ENCODE results near the gene CCDC136.

Gene CCDC136

DNA sequence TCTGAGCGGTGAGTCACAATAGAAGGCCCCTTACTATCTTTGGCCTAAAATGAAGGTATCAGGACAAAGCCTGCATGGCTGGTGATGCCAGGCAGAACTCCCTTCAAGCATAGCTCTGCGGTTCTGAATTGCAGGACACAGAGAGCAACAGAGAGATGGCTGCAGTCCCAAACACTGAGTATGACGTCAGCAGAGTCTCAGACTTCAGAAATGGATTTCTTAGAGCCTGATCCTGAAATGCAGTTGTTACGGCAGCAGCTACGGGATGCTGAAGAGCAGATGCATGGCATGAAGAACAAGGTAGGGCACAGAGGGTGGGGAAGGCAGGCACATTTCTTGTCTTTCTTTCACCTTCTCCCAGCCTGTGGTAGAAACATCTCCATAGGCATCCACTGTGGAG, 13.5 kb downstream of the CCDC136 start:
- DNase-seq (ENCODE audit: low spot score): no peak

DNA sequence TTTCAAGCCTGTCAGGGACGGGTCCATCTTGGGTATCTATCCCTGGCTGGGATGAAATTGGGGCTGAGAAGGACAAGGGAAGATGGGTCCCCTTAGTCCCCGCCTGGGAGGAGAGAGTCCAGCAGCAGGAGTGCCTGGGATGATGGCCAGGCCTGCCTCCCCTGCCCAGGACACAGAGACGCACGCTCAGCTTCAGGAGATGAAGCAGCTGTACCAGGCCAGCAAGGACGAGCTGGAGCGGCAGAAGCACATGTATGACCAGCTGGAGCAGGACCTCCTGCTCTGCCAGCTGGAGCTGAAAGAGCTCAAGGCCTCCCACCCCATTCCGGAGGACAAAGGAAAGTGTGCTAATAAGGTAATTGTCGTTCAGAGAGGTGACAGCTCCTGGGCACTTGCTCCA, 15.4 kb downstream of the CCDC136 start:
- no peak for DNase-seq (ENCODE audit: low spot score)

DNA sequence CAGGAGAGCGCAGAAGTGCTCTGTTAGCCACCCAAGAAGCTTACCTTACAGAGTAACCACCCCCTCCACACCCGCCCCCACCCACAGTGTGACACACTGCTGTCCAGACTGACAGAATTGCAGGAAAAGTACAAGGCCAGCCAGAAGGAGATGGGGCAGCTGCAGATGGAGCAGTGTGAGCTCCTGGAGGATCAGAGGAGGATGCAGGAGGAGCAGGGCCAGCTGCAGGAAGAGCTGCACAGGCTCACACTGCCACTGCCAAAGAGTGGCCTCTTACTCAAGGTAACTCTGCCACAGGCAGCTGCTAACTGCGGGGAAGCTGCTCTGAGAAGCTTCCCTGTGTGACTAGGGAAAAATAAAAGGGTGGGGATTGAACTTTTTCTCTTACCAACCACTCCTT, 17.6 kb downstream of the CCDC136 start:
- no peak for DNase-seq (ENCODE audit: low spot score)

DNA sequence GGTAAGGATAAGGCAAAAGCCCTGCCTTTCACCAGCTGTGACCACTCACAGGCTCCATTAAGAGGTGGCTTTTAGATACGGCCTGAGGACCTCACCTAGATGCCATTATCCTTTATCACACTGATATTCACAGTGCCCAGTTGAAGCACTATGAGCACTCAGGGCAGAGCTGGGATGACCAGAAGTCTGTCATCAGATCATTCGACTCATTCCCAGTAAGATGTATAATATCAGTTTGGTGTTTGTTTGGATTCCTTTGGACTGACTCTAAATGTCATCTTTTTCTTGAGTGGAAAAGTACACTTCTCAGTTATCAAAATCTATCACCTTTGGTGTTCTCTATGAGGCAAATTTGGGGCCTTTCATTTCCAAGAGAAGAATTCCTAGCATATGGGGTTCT, 18.7 kb downstream of the CCDC136 start:
- no peak for DNase-seq (ENCODE audit: low spot score)

GRCh38 chr7:128810997-128811396, 19.2 kb downstream of the CCDC136 start:
- no peak for DNase-seq (ENCODE audit: low spot score)

DNA sequence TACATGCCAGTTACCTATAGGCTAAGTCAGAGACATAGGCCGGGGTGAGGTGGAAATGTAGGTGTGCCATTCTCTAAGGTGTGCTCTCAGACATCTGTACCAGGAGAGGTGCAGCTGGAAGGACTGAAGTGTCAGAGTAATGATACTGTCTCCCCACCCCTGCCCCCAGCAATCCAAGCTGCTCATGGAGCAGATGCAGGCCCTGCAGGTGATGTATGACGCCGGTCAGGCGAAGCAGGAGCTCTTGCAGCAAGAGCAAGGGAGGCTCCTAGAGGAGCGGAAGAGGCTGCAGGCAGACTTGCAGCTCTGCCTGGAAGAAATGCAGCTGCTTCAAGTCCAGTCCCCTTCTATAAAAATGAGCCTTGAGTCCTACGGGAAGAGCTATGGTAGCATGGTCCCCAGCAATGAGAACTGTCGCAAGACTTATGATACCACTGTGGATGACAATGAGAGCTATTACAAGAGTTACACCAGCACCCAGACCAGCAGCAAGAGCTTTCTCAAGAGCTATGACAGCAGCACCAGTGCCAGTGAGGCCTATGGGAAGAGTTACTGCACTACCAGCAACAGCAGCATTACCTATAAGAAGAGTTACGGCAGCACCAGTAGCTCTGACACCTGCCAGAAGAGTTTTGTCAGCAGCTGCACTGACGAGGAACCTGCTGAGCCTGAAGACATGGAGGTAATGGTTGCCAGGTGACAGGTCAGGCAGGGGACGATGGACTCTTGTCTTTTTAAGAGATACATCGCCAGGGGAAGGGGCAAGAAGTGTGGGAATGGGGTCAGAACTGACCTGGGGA, 20.1 kb downstream of the CCDC136 start:
- DNase-seq (ENCODE audit: low spot score): no peak

DNA sequence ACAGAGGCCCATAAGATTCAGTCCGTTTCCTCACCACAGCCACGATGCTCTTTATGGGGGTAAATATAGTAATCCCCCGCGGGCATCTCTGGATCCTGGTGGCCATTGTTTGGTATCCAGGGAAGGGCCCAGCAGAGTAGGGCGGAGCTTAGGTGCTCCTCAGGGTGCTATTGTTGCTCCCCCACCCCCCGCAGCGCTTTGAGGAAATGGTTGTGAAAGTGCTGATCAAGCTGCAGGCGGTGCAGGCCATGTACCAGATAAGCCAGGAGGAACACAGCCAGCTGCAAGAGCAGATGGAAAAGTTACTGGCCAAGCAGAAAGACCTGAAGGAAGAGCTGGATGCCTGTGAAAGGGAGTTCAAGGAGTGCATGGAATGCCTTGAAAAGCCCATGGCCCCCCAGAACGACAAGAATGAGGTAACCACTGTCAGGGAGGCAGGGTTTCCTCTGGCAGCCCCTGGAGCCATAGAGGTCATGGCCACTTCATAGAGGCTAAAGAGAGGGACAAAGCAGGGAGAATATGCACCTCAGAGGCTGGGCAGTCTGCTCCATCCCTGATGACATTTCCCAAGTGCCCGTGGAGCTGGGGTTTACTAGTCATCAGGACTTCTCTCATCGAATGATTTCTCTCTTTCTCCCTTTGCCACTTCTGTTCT, 20.9 kb downstream of the CCDC136 start:
- no peak for DNase-seq (ENCODE audit: low spot score)

DNA sequence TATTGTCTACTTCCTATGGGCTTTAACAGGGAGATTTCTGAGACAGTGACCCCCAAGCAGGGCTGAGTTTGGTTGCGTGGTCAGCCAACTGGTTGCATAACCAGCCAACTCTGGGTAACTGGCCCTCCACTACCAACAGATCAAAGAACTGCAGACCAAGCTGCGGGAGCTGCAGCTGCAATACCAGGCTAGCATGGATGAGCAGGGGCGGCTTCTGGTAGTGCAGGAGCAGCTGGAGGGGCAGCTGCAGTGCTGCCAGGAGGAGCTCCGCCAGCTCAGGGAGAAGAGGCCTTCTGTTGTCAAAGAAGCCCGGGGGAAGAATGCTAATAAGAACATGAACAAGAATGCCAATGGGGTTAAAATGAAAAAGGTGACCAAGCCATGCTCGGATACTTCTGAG, 22.7 kb downstream of the CCDC136 start:
- no peak for DNase-seq (ENCODE audit: low spot score)

GRCh38 chr7:128815289-128815942, 23.6 kb downstream of the CCDC136 start:
- DNase-seq (ENCODE audit: low spot score): no peak

- DNase-seq (ENCODE audit: low spot score): no peak
Observed at GRCh38 chr7:128818694-128819093, 26.9 kb downstream of the CCDC136 start.

- DNase-seq (ENCODE audit: low spot score): no peak
Observed at GRCh38 chr7:128821724-128822123, 30.0 kb downstream of the CCDC136 start.

DNA sequence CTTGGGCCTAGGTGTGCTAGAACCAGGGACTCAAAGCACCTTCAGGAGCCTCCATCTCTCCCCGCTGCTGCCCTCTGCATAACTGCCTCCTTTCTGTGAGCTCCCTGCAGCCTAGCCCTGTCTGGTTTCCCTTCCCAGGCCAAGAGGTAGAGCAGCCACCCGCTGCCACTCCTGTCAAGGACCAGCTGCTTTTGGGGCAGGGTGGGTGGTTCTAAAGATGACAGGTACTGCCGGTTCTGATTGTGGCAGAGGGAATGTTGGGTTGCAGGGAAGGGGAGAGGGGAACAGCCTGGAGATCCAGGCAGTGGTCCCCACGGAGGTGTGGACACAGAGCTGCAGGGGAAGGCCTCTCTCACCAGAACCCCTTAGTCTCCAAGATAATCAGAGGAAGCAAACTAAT, 34.7 kb downstream of the CCDC136 start:
- DNase-seq (ENCODE audit: low spot score): no peak

GRCh38 chr7:128826916-128827247, 35.1 kb downstream of the CCDC136 start:
- no peak for DNase-seq (ENCODE audit: low spot score)

DNA sequence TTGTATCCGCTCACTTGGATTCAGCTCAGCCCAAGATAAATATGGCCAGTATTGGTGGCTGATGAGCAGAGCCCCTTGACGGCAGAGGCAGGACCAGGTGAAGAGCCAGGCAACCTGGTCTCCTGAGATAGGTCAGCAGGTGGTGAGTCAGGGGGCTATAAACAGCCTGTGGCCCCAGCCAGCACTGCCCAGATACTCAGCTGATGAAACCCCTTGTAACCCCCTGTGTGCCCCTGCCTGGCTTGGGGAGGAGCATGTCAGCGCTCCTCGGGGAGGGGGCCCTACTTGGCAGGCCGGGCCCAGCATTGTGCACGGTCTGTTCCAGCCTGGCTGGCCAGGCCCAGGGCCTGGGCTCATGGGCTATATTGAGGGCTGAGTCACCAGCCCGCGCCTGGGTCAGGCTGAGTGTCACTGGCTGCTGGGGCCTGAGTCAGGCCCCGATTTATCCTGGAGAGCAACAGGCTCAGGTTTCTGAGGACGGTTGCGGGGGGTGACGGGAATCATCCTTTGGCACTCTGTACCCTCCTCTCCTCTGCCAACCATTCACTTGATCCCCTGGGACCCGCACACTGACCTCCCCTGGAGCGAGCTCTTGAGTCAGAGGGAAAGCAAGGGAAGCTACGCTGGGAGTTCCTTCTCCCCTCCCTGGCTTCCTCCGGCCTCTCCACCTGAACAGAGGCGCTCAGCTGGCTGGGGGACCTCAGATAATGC, 35.6 kb downstream of the CCDC136 start:
- DNase-seq (ENCODE audit: low spot score): peak; percentile 38

- DNase-seq (ENCODE audit: low spot score): peak; percentile 40
Observed at GRCh38 chr7:128827971-128828711, 36.4 kb downstream of the CCDC136 start.

GRCh38 chr7:128829391-128830166, 37.8 kb downstream of the CCDC136 start:
- DNase-seq (ENCODE audit: low spot score): peak; percentile 21

DNA sequence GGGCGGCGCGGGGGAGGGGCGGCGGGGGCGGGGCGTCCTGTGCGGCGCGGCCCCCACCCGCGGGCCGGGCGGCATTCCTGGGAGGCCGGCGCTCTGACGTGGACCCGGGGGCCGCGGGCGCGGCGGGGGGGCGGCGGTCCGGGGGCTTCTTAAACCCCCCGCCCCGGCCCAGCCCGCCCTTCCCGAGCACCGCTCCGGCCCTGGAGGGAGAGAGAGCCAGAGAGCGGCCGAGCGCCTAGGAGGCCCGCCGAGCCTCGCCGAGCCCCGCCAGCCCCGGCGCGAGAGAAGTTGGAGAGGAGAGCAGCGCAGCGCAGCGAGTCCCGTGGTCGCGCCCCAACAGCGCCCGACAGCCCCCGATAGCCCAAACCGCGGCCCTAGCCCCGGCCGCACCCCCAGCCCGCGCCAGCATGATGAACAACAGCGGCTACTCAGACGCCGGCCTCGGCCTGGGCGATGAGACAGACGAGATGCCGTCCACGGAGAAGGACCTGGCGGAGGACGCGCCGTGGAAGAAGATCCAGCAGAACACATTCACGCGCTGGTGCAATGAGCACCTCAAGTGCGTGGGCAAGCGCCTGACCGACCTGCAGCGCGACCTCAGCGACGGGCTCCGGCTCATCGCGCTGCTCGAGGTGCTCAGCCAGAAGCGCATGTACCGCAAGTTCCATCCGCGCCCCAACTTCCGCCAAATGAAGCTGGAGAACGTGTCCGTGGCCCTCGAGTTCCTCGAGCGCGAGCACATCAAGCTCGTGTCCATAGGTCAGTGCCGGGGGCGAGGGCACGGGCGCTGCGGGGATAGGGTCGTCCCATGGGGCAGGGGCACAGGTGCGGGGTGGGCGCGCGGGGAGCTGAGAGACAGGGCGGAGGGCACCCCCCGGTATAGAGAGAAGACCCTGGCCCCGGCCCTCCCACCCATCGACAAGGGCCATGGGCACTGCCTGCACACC, 38.7 kb downstream of the CCDC136 start, which contains the start of gene FLNC:
TSS of gene FLNC (plus strand) at position 176 of the 947 bp plus-strand sequence. CDS start at position 408, 232 bp downstream.
- DNase-seq (ENCODE audit: low spot score): peak; percentile 22

GRCh38 chr7:128831178-128831993, 39.6 kb downstream of the CCDC136 start:
- DNase-seq (ENCODE audit: low spot score): peak; percentile 96

Measured in SK-N-DZ (cell line).